ENCODE measurements around the gene DYNLT3. TPM values are rescaled to one million over a fixed set of nuclear protein-coding genes. Genes with fewer than 3 reads are reported as not detected.

Gene DYNLT3, protein sequence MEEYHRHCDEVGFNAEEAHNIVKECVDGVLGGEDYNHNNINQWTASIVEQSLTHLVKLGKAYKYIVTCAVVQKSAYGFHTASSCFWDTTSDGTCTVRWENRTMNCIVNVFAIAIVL
- 10 to 100 TPM; 37.6 to 42.4 TPM for polyA plus RNA-seq

DNA sequence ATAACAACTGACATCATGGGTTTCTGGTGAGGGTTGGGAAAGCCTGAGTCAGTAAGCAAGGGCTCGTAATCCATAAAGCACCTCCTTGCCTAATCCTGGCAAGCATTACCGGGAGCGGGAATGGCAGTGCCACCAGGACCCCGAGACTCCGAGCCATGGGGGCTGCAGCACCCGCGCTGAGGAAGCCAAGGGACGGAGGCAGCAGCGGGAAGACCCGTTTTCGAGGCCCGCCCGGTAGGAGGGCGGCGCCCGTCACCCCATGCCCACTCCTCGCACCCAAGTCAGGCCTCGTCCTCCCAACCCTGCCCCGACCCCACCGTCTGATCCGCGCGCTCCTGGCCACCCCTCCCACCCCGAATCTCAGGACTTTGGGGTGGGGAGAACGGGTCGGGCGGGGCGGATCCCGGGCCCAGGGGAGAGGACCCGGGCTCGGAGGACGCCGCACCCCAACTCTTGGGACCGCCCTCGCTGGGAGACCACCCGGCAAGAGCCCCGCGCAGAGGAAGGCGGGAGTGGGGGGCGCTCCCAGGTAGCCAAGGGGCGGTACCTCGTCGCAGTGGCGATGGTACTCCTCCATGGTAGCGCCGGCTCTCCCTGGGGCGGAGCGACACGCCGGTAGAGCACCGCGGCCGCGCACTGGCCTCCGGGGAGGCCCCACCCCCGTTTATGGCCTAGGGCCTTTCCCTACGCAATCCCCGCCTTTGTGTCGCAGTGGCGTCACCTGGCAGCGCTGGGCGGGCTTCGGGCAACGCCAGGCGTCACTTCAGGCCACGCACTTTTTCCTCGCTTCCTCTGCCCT, at the start of gene DYNLT3:
DYNLT3 (minus strand) TSS at position 638 of the 799 bp plus-strand sequence; CDS start at position 577, 61 bp downstream.
- Histone ChIP-seq H3K4me3 (ENCODE audit: low read depth in 1 of 2, low read length in 2 of 2) (peak within 1 kb of the TSS; percentile 58), H3K36me3 (ENCODE audit: control insufficient read depth in 2 of 2, insufficient read depth in 2 of 2, low read length in 1 of 2) (no peaks in the 10 kb centered on the region), H3K27ac (ENCODE audit: low read depth in 2 of 2, low read length in 1 of 2) (peak within 1 kb of the TSS; percentile 91 to 92), H3K4me1 (ENCODE audit: control insufficient read depth in 2 of 2, insufficient read depth in 2 of 2, low read length in 1 of 2) (no peaks in the 10 kb centered on the region), H3K27me3 (ENCODE audit: control insufficient read depth in 1 of 2, insufficient read depth in 2 of 2, low read length in 2 of 2) (peaks cover 0 to 3% of the 10 kb centered on the region in 2 donors), H3K9me3 (ENCODE audit: control insufficient read depth in 2 of 2, insufficient read depth in 1 of 2, low read depth in 1 of 2, low read length in 1 of 2) (no peaks in the 10 kb centered on the region)
- 0 to 34% methylated on average over 53 to 67 of the region's 67 CpGs for WGBS, 2 donors

DNA sequence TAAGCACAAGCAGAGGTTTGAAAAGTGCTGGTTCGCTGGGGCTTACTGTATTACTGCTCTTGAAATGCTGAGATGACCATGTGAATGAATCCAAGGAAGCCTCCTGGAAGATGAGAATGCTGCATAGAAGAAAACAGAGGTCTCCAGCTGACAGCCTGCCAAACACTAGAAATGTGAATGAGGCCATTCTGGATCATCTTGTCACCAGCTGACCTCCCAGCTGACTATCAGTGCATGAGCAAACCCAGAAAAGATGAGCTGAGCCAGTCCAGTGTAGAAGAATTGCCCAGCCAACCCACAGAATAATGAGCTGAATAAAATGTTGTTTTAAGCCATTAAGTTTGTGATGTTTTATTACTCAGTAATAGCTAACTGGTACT, 49.1 kb upstream of the DYNLT3 start:
- Histone ChIP-seq H3K27me3 (ENCODE audit: control insufficient read depth in 1 of 2, insufficient read depth in 2 of 2, low read length in 2 of 2) (no peaks in the 10 kb centered on the region), H3K4me1 (ENCODE audit: control insufficient read depth in 2 of 2, insufficient read depth in 2 of 2, low read length in 1 of 2) (no peaks in the 10 kb centered on the region), H3K4me3 (ENCODE audit: low read depth in 1 of 2, low read length in 2 of 2) (no peak overlapping the region), H3K27ac (ENCODE audit: low read depth in 2 of 2, low read length in 1 of 2) (no peak overlapping the region), H3K9me3 (ENCODE audit: control insufficient read depth in 2 of 2, insufficient read depth in 1 of 2, low read depth in 1 of 2, low read length in 1 of 2) (no peaks in the 10 kb centered on the region), H3K36me3 (ENCODE audit: control insufficient read depth in 2 of 2, insufficient read depth in 2 of 2, low read length in 1 of 2) (no peaks in the 10 kb centered on the region)
- 44 to 59% methylated on average over 1 of the region's 1 CpG for WGBS, 2 donors

DNA sequence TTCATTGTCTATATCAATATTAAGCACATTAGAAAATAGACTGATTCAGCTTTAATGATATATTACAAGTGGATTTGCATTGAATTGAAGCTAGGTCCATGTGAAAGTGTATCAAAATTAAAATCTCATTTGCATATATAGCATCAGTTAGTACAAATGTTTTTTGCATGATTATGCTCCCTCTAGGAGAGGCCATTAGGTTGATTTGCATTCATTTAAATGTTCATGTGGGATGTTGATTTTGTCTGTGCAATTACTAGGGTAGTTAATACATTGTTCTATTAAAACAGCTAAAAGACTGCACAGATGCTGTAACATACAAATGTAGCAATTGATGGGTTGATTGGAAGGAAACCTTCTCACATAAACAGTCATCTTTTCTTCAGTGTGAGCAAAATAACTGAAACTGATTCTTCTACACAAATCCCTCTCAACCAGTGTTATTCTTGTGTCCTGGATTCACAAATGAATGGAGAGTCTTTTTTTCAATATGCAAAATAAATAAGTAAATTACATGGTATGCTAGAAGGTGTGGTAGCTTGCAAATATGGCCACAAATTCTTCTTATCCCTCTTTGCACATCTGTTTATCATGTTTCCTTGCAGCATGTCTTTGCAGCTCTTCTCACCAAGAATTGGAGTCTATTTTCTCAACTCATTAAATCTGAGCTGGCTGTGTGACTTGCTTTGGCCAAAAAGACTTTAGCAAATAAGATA, 48.6 kb upstream of the DYNLT3 start:
- Histone ChIP-seq H3K4me1 (ENCODE audit: control insufficient read depth in 2 of 2, insufficient read depth in 2 of 2, low read length in 1 of 2) (no peaks in the 10 kb centered on the region), H3K36me3 (ENCODE audit: control insufficient read depth in 2 of 2, insufficient read depth in 2 of 2, low read length in 1 of 2) (no peaks in the 10 kb centered on the region), H3K27ac (ENCODE audit: low read depth in 2 of 2, low read length in 1 of 2) (no peak overlapping the region), H3K9me3 (ENCODE audit: control insufficient read depth in 2 of 2, insufficient read depth in 1 of 2, low read depth in 1 of 2, low read length in 1 of 2) (no peaks in the 10 kb centered on the region), H3K4me3 (ENCODE audit: low read depth in 1 of 2, low read length in 2 of 2) (no peak overlapping the region), H3K27me3 (ENCODE audit: control insufficient read depth in 1 of 2, insufficient read depth in 2 of 2, low read length in 2 of 2) (no peaks in the 10 kb centered on the region)

DNA sequence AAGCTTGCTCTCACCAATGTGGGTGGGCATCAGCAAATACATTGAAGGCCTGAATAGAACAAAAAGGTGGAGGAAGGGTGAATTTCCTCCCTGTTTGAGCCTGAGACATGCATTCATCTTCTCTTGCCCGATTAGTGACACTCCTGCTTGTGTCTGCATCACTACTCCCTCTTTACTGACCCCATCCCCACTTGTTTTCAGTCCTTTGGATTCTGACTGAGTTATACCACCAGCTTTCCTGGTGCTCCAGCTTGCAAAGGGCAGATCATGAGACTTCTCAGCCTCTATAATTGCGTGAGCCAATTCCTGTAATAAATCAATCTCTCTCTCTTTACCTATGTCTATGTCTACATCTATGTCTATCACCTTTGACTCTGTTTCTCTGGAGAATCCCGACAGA, 47.4 kb upstream of the DYNLT3 start:
- WGBS, 2 donors, result 48 to 49% methylated on average over 3 of the region's 3 CpGs
- H3K4me3 ChIP-seq (ENCODE audit: low read depth in 1 of 2, low read length in 2 of 2), result no peak overlapping the region
- H3K36me3 ChIP-seq (ENCODE audit: control insufficient read depth in 2 of 2, insufficient read depth in 2 of 2, low read length in 1 of 2), result no peaks in the 10 kb centered on the region
- H3K27ac ChIP-seq (ENCODE audit: low read depth in 2 of 2, low read length in 1 of 2), result no peak overlapping the region
- H3K9me3 ChIP-seq (ENCODE audit: control insufficient read depth in 2 of 2, insufficient read depth in 1 of 2, low read depth in 1 of 2, low read length in 1 of 2), result no peaks in the 10 kb centered on the region
- H3K27me3 ChIP-seq (ENCODE audit: control insufficient read depth in 1 of 2, insufficient read depth in 2 of 2, low read length in 2 of 2), result no peaks in the 10 kb centered on the region
- no peaks in the 10 kb centered on the region for H3K4me1 ChIP-seq (ENCODE audit: control insufficient read depth in 2 of 2, insufficient read depth in 2 of 2, low read length in 1 of 2)

DNA sequence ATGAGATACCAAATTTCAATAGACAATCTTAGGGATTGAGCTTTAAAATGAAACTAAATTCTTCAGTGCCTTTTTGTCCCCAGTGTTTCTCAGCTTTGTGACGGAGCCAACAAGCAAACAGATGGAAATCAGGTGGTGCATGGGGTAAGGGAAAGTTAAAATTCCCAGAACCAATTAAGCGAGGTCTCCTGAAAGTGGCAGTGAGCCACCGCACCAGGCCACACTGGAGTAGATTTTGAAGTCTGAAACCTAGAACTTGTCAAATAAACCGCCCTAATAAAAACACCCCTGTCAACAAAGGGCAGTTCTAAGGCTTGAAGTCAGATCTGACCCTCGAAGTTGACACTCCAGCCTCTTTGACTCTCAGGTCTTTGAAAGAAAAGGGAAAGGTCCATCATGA, 40.6 kb upstream of the DYNLT3 start:
- 70 to 87% methylated on average over 5 of the region's 5 CpGs for WGBS, 2 donors
- H3K27me3 ChIP-seq (ENCODE audit: control insufficient read depth in 1 of 2, insufficient read depth in 2 of 2, low read length in 2 of 2), result no peaks in the 10 kb centered on the region
- no peak overlapping the region for H3K4me3 ChIP-seq (ENCODE audit: low read depth in 1 of 2, low read length in 2 of 2)
- H3K36me3 ChIP-seq (ENCODE audit: control insufficient read depth in 2 of 2, insufficient read depth in 2 of 2, low read length in 1 of 2), result no peaks in the 10 kb centered on the region
- H3K9me3 ChIP-seq (ENCODE audit: control insufficient read depth in 2 of 2, insufficient read depth in 1 of 2, low read depth in 1 of 2, low read length in 1 of 2), result no peaks in the 10 kb centered on the region
- H3K4me1 ChIP-seq (ENCODE audit: control insufficient read depth in 2 of 2, insufficient read depth in 2 of 2, low read length in 1 of 2), result no peaks in the 10 kb centered on the region
- no peak overlapping the region for H3K27ac ChIP-seq (ENCODE audit: low read depth in 2 of 2, low read length in 1 of 2)

DNA sequence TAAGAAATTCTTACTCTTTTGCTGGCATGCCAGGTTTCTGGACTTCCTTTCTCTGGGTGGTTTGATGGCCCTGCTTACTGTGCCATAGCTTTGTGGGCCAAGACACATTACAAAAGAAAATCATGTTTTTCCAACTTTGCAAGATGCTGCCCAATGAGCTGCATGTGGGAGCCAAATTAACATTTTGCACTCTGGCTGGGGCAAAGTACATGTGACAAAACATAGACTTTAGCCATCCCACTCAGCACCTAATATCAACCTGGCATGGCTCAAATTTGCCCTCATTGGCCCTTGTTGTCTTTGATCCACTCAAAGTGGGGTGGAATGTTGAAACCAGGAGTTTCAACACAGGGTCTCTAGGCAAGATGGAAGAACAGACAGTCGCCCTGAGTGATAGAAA, 40.0 kb upstream of the DYNLT3 start:
- H3K4me3 ChIP-seq (ENCODE audit: low read depth in 1 of 2, low read length in 2 of 2), result no peak overlapping the region
- H3K9me3 ChIP-seq (ENCODE audit: control insufficient read depth in 2 of 2, insufficient read depth in 1 of 2, low read depth in 1 of 2, low read length in 1 of 2), result no peaks in the 10 kb centered on the region
- no peaks in the 10 kb centered on the region for H3K36me3 ChIP-seq (ENCODE audit: control insufficient read depth in 2 of 2, insufficient read depth in 2 of 2, low read length in 1 of 2)
- no peak overlapping the region for H3K27ac ChIP-seq (ENCODE audit: low read depth in 2 of 2, low read length in 1 of 2)
- no peaks in the 10 kb centered on the region for H3K4me1 ChIP-seq (ENCODE audit: control insufficient read depth in 2 of 2, insufficient read depth in 2 of 2, low read length in 1 of 2)
- H3K27me3 ChIP-seq (ENCODE audit: control insufficient read depth in 1 of 2, insufficient read depth in 2 of 2, low read length in 2 of 2), result no peaks in the 10 kb centered on the region
- WGBS, 2 donors, result 59 to 69% methylated on average over 1 of the region's 1 CpG

DNA sequence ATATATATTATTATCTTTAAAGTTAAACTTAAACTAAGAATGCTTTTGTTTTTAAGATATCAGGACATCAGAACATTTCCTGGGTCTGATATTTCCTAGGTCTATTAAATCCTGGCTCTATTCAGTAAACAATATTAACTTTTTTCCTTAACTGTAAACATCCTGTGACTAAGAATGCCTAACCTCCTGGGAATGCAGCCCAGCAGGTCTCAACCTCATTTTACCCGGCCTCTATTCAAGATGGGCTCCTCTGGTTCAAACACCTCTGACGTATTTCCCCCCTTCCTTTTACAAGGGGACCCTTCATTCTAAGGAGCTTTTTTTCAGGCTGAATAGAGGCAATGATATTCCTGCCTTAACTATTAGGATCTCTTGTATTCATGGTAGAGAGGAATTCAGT, 35.8 kb upstream of the DYNLT3 start:
- no peak overlapping the region for H3K4me3 ChIP-seq (ENCODE audit: low read depth in 1 of 2, low read length in 2 of 2)
- no peaks in the 10 kb centered on the region for H3K4me1 ChIP-seq (ENCODE audit: control insufficient read depth in 2 of 2, insufficient read depth in 2 of 2, low read length in 1 of 2)
- H3K27me3 ChIP-seq (ENCODE audit: control insufficient read depth in 1 of 2, insufficient read depth in 2 of 2, low read length in 2 of 2), result no peaks in the 10 kb centered on the region
- H3K9me3 ChIP-seq (ENCODE audit: control insufficient read depth in 2 of 2, insufficient read depth in 1 of 2, low read depth in 1 of 2, low read length in 1 of 2), result no peaks in the 10 kb centered on the region
- WGBS, 2 donors, result 50 to 54% methylated on average over 2 of the region's 2 CpGs
- no peak overlapping the region for H3K27ac ChIP-seq (ENCODE audit: low read depth in 2 of 2, low read length in 1 of 2)
- H3K36me3 ChIP-seq (ENCODE audit: control insufficient read depth in 2 of 2, insufficient read depth in 2 of 2, low read length in 1 of 2), result no peaks in the 10 kb centered on the region

DNA sequence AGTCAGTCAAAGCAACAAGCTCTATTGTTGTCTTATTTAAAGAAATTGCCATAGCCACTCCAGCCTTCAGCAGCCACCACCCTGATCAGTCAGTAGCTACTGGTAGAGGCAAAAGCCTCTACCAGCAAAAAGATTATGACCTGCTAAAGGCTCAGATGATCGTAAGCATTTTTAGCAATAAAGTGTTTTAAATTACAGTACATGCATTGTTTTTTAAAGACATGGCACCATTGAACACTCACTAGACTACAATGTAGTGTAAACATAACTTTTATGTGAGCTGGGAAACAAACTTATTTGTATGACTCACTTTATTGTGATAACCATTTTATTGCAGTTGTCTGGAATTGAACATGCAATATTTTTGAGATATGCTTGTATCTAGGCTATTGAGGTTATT, 32.3 kb upstream of the DYNLT3 start:
- Histone ChIP-seq H3K27ac (ENCODE audit: low read depth in 2 of 2, low read length in 1 of 2) (no peak overlapping the region), H3K9me3 (ENCODE audit: control insufficient read depth in 2 of 2, insufficient read depth in 1 of 2, low read depth in 1 of 2, low read length in 1 of 2) (no peaks in the 10 kb centered on the region), H3K36me3 (ENCODE audit: control insufficient read depth in 2 of 2, insufficient read depth in 2 of 2, low read length in 1 of 2) (no peaks in the 10 kb centered on the region), H3K27me3 (ENCODE audit: control insufficient read depth in 1 of 2, insufficient read depth in 2 of 2, low read length in 2 of 2) (no peaks in the 10 kb centered on the region), H3K4me1 (ENCODE audit: control insufficient read depth in 2 of 2, insufficient read depth in 2 of 2, low read length in 1 of 2) (no peaks in the 10 kb centered on the region), H3K4me3 (ENCODE audit: low read depth in 1 of 2, low read length in 2 of 2) (no peak overlapping the region)
- 82 to 83% methylated on average over 1 of the region's 1 CpG for WGBS, 2 donors

DNA sequence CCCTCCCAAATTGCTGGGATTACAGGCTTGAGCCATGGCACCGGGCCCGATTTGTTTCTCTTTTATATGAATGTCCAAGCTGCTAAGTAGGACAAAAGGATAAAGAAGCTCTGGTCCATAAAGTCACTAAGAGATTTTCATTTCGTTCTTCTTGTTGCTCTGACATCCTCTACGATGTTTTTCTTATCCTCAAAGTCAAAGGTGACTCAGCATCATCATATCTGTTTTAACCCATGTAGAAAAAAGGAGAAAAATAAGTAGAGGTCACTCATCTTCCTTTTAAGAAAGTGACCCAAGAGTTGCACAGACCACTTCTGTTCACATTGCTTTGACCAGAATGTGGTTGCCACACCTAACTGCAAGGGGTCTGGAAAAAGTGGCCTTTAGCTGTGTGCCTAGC, 29.3 kb upstream of the DYNLT3 start:
- Histone ChIP-seq H3K9me3 (ENCODE audit: control insufficient read depth in 2 of 2, insufficient read depth in 1 of 2, low read depth in 1 of 2, low read length in 1 of 2) (no peaks in the 10 kb centered on the region), H3K27me3 (ENCODE audit: control insufficient read depth in 1 of 2, insufficient read depth in 2 of 2, low read length in 2 of 2) (no peaks in the 10 kb centered on the region), H3K4me1 (ENCODE audit: control insufficient read depth in 2 of 2, insufficient read depth in 2 of 2, low read length in 1 of 2) (no peaks in the 10 kb centered on the region), H3K36me3 (ENCODE audit: control insufficient read depth in 2 of 2, insufficient read depth in 2 of 2, low read length in 1 of 2) (no peaks in the 10 kb centered on the region), H3K4me3 (ENCODE audit: low read depth in 1 of 2, low read length in 2 of 2) (no peak overlapping the region), H3K27ac (ENCODE audit: low read depth in 2 of 2, low read length in 1 of 2) (no peak overlapping the region)
- WGBS, 2 donors, result 72 to 91% methylated on average over 4 of the region's 4 CpGs
